OCI-LY1 (cell line): Measurements from ENCODE around the gene CDH4.

Source experiments
- H2AFZ ChIP-seq: fragments of 200-600 bp; sonication (generic), shearing (Covaris generic); 2 replicates; pipeline ENCODE4 v1.6.0; 2014; ENCODE audit warnings: antibody characterized with exemption, mild to moderate bottlenecking, low read length
- H3F3A ChIP-seq: fragments of 200-600 bp; sonication (generic), shearing (Covaris generic); 2 replicates; pipeline ENCODE4 v1.6.0; 2014; ENCODE audit warnings: mild to moderate bottlenecking, antibody characterized with exemption, low read length, moderate library complexity; ENCODE audit not compliant: insufficient read depth
- H3K27ac ChIP-seq: fragments of 200-600 bp; sonication (generic); 2 replicates; pipeline ENCODE4 v1.5.1; 2014; ENCODE audit warnings: low read length, mixed run types, mild to moderate bottlenecking, low read depth; ENCODE audit not compliant: poor library complexity, severe bottlenecking
- H3K27me3 ChIP-seq: fragments of 200-600 bp; sonication (generic); 2 replicates; pipeline ENCODE4 v1.6.0; 2014; ENCODE audit warnings: antibody characterized with exemption, mild to moderate bottlenecking, low read length, moderate library complexity; ENCODE audit not compliant: insufficient read depth
- H3K36me3 ChIP-seq: fragments of 200-600 bp; sonication (generic); 2 replicates; pipeline ENCODE4 v1.6.1; 2014; ENCODE audit warnings: mild to moderate bottlenecking, antibody characterized with exemption, low read length, moderate library complexity, mixed read lengths; ENCODE audit not compliant: insufficient read depth
- H3K4me1 ChIP-seq: fragments of 200-600 bp; sonication (generic); 2 replicates; pipeline ENCODE4 v1.5.1; 2014; ENCODE audit warnings: mild to moderate bottlenecking, low read length, moderate library complexity; ENCODE audit not compliant: insufficient read depth, severe bottlenecking
- H3K4me2 ChIP-seq: fragments of 200-600 bp; sonication (generic), shearing (Covaris generic); 2 replicates; pipeline ENCODE4 v1.6.1; 2014; ENCODE audit warnings: low read length
- H3K4me3 ChIP-seq: fragments of 200-600 bp; sonication (generic); 2 replicates; pipeline ENCODE4 v1.5.1; 2014; ENCODE audit warnings: low read length, low read depth, mild to moderate bottlenecking, mixed read lengths; ENCODE audit not compliant: poor library complexity, severe bottlenecking
- H3K79me2 ChIP-seq: fragments of 200-600 bp; shearing (Covaris generic); 2 replicates; pipeline ENCODE4 v1.6.1; 2016; ENCODE audit warnings: mixed run types, low read length, mixed read lengths; ENCODE audit not compliant: insufficient read depth
- H3K9ac ChIP-seq: fragments of 200-600 bp; sonication (generic), shearing (Covaris generic); 2 replicates; pipeline ENCODE4 v1.6.1; 2014; ENCODE audit warnings: mild to moderate bottlenecking, low read length, mixed read lengths
- H3K9me2 ChIP-seq: fragments of 200-600 bp; sonication (generic), shearing (Covaris generic); 2 replicates; pipeline ENCODE4 v1.6.1; 2014; ENCODE audit warnings: low read depth, mild to moderate bottlenecking, low read length, mixed read lengths
- H3K9me3 ChIP-seq: fragments of 200-600 bp; shearing (Covaris generic); 2 replicates; pipeline ENCODE4 v1.6.1; 2014; ENCODE audit warnings: low read length, mixed read lengths
- H4K20me1 ChIP-seq: fragments of 200-600 bp; sonication (generic), shearing (Covaris generic); 2 replicates; pipeline ENCODE4 v1.6.0; 2016; ENCODE audit warnings: mild to moderate bottlenecking, low read length; ENCODE audit not compliant: insufficient read depth
- EZH2 ChIP-seq: fragments of 200-600 bp; sonication (generic), shearing (Covaris generic); IDR thresholded peaks from 2 replicates; pipeline ENCODE4 v1.8.0; 2017; ENCODE audit warnings: borderline replicate concordance, mixed run types, mild to moderate bottlenecking, antibody characterized with exemption, low read length, moderate library complexity, mixed read lengths
- TF ChIP-seq, protein P1 (sequence below): fragments of 200-600 bp; sonication (generic), shearing (Covaris generic); IDR thresholded peaks from 2 replicates; pipeline ENCODE4 v1.5.1; 2017; ENCODE audit warnings: mild to moderate bottlenecking, antibody characterized with exemption, low read length, moderate library complexity, mixed read lengths

The CDH4 gene

DNA sequence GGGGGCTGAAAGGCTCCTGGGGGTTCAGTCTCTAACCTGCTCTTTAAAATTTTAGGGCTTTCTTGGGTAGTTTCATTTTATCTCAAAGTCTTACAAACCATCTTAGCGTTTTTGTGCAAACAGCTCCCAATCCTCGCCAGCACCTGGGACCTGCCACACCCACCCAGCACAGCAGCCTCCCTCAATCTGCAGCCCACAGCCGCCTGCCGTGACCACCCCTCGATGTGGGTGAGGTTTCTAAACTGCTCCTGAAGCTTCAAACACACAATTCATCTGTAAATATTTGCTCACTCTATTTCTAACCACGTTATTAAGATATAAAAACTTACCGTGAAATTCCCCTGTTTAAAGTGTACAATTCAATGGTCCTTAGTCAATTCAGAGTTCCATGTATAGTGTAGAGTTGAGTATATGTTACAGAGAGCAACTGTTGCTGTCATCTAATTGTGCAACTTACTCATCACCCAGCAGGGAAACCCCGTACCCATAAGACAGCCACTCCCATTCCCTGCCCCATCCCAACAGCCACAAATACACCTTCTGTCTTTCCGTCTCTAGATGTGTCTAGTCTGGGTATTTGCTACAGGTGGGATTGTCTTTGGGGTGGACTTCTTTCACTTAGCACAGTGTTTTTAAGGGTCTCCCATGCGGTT is 432.6 kb downstream of the CDH4 start:
- Histone ChIP-seq H3K4me1 (no peaks in the 10 kb centered on the region), H3F3A (no peaks in the 10 kb centered on the region), H3K9me2 (no peaks in the 10 kb centered on the region), H2AFZ (no peak overlapping the region), H3K36me3 (no peaks in the 10 kb centered on the region), H3K27ac (no peak overlapping the region), H3K4me2 (no peak overlapping the region), H3K9ac (no peak overlapping the region), H3K79me2 (no peaks in the 10 kb centered on the region), H3K4me3 (no peak overlapping the region), H4K20me1 (no peaks in the 10 kb centered on the region), H3K27me3 (no peaks in the 10 kb centered on the region), H3K9me3 (no peaks in the 10 kb centered on the region)
- TF ChIP-seq EZH2: no peak
- TF ChIP-seq, protein P1, sequence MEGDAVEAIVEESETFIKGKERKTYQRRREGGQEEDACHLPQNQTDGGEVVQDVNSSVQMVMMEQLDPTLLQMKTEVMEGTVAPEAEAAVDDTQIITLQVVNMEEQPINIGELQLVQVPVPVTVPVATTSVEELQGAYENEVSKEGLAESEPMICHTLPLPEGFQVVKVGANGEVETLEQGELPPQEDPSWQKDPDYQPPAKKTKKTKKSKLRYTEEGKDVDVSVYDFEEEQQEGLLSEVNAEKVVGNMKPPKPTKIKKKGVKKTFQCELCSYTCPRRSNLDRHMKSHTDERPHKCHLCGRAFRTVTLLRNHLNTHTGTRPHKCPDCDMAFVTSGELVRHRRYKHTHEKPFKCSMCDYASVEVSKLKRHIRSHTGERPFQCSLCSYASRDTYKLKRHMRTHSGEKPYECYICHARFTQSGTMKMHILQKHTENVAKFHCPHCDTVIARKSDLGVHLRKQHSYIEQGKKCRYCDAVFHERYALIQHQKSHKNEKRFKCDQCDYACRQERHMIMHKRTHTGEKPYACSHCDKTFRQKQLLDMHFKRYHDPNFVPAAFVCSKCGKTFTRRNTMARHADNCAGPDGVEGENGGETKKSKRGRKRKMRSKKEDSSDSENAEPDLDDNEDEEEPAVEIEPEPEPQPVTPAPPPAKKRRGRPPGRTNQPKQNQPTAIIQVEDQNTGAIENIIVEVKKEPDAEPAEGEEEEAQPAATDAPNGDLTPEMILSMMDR: no peak

DNA sequence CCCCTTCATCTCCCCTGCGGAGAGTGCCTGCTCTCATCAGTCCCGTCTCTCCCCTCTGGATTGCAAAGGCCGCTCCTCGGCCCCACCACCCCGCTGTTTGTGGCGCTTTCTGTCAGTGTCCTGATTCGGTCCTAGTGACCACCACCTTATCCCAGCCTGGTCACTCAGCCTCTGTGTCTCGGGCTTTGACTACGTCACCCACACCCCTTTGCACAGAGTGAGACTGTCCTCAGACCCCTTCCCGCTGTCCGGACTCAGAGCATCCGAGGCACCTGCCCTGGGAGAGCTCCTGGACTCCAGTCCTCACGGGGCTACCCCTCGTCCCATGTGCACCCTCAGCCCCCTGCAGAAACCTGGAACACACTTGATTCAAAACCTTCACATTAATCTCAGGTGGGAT is 433.4 kb downstream of the CDH4 start:
- Histone ChIP-seq H3K4me1 (no peaks in the 10 kb centered on the region), H3K9me2 (no peaks in the 10 kb centered on the region), H3K4me2 (no peak overlapping the region), H4K20me1 (no peaks in the 10 kb centered on the region), H3F3A (no peaks in the 10 kb centered on the region), H3K36me3 (no peaks in the 10 kb centered on the region), H3K9me3 (no peaks in the 10 kb centered on the region), H2AFZ (no peak overlapping the region), H3K27me3 (no peaks in the 10 kb centered on the region), H3K27ac (no peak overlapping the region), H3K9ac (no peak overlapping the region), H3K4me3 (no peak overlapping the region), H3K79me2 (no peaks in the 10 kb centered on the region)
- no peak for TF ChIP-seq EZH2
- TF ChIP-seq, protein P1: no peak

DNA sequence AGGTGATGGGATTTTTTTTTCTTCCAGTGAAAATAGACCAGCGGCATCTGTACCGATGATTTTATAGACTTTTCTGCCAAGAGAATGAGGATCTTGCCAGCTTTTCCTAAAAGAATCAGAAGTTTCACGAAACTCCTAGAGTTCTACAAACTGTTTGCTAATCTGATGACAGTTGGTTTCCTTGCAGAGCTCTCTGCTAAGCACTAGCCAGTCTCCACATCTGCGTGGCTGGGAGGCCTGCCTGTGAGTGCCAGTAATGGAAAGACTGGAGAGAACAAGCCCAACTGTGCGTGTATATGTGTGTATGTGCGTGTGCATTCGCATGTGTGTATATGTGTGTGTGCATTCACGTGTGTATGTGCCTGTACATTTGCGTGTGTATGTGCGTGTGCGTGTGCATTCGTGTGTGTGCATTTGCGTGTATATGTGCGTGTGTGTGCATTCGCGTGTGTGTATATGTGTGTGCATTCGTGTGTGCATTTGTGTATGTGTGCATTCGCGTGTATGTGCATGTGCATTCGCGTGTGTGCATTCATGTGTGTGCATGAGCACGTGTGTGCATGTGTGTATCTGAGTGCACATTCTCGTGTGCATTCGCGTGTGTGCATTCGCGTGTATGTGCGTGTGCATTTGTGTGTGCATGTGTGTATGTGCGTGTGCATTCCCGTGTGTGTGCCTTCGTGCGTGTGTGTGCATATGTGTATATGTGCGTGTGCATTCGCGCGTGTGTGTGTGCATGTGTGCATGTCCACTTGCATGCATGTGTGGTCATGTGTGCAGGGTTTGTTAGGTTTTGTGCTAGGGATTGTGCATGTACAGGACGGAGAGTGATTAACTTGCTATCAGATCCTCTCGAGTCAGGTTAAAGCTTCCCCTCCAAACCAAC is 434.2 kb downstream of the CDH4 start:
- no peaks in the 10 kb centered on the region for H3K9me3 ChIP-seq
- H3K9me2 ChIP-seq: no peaks in the 10 kb centered on the region
- H2AFZ ChIP-seq: no peak overlapping the region
- H3K79me2 ChIP-seq: no peaks in the 10 kb centered on the region
- no peaks in the 10 kb centered on the region for H3K36me3 ChIP-seq
- H3K27ac ChIP-seq: no peak overlapping the region
- no peak for TF ChIP-seq EZH2
- TF ChIP-seq, protein P1: no peak
- H3K4me2 ChIP-seq: no peak overlapping the region
- no peaks in the 10 kb centered on the region for H3K27me3 ChIP-seq
- no peak overlapping the region for H3K4me3 ChIP-seq
- no peaks in the 10 kb centered on the region for H4K20me1 ChIP-seq
- H3K4me1 ChIP-seq: no peaks in the 10 kb centered on the region
- H3F3A ChIP-seq: no peaks in the 10 kb centered on the region
- H3K9ac ChIP-seq: no peak overlapping the region
